ENCODE results near the gene GRID1.

DNA sequence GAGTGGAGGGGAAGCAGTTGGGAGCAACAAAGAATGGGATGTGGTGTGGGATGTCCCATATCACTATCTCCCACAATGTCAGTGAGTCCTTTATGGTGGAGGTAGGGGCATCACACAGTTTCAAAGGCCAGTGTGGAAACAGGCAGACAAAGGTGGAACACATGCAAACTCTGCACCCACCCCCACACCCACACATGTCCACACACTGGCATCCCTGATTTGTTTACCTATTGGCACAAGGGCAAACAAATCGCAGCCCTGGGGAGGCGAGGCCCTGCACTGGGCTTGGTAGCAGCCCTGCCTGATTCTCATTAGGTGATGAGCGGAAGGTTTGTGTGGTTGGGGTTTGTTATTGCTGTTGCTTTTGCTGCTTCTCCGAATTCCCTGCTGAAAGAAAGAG, 243.3 kb downstream of the GRID1 start:
- no peak for TF ChIP-seq CTCF (IDR thresholded peaks at IDR 0.05)
- TF ChIP-seq POLR2A (IDR thresholded peaks at IDR 0.05), result no peak

Measured in lower leg skin (tissue), 3 donors.